Measurements from ENCODE around the gene XYLB.

GRCh38 chr3:38347421-38348200, 1.0 kb downstream of the XYLB start:
- TF ChIP-seq, protein P1, sequence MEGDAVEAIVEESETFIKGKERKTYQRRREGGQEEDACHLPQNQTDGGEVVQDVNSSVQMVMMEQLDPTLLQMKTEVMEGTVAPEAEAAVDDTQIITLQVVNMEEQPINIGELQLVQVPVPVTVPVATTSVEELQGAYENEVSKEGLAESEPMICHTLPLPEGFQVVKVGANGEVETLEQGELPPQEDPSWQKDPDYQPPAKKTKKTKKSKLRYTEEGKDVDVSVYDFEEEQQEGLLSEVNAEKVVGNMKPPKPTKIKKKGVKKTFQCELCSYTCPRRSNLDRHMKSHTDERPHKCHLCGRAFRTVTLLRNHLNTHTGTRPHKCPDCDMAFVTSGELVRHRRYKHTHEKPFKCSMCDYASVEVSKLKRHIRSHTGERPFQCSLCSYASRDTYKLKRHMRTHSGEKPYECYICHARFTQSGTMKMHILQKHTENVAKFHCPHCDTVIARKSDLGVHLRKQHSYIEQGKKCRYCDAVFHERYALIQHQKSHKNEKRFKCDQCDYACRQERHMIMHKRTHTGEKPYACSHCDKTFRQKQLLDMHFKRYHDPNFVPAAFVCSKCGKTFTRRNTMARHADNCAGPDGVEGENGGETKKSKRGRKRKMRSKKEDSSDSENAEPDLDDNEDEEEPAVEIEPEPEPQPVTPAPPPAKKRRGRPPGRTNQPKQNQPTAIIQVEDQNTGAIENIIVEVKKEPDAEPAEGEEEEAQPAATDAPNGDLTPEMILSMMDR (IDR thresholded peaks at IDR 0.05; ENCODE audit: low read length): no peak
- TF ChIP-seq EZH2 (optimal IDR thresholded peaks at IDR 0.05; ENCODE audit: low read depth, low read length): no peak
- no peak for TF ChIP-seq EZH2phosphoT487 (IDR thresholded peaks at IDR 0.05; ENCODE audit: low read length)
